ENCODE results near the gene PHGDH. TPM values are rescaled to one million over a fixed set of nuclear protein-coding genes. Genes with fewer than 3 reads are reported as not detected.

Gene PHGDH
- total and polyA plus RNA-seq, 2 of the 13 experiments (the other 11 are each of a cell fraction or from before 2014, with no cell fraction given): 95.8 to 133 TPM

DNA sequence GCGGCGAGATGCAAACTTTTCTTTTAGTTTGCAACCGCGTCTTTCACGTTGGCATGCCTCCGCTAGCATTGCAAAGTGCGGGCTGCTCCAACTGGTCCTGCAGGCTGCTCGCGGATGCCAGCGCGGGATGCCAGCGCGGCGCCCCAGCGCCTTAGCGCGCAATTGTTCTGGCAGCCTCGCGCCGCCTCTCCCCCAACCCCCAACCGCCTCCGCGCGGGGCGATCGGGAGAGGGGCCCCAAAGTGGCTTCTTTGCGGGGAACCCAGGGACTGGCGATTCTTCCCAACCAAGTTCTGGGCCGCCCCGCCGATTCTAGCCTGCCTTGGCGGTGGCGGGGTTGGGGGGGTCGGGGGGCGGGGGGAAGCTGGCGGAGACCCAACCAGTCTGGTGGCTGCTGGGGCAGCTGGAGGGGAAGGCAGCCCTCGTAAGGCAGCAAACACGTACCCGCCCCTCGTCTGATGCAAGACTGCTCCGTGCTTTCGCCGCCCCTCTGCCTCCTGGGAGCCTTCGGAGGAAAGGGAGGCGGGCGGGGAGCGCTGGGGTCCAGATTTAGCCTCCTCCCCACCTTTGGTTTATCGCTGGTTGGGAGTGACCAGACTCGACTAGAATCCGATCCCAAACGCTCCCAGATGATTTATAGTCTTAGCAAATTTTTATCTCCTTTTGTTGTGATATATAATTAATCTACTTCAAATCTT is 756 bp downstream of the PHGDH start (continued):
- no peak for TF ChIP-seq ZNF468 (CRISPR knock-in tag; IDR thresholded peaks at IDR 0.05)
- no peak for TF ChIP-seq NPAS2 (CRISPR knock-in tag; IDR thresholded peaks at IDR 0.05; ENCODE audit: borderline replicate concordance)
- no peak for TF ChIP-seq PHF21A (CRISPR knock-in tag; IDR thresholded peaks at IDR 0.05)
- no peak for TF ChIP-seq GZF1 (CRISPR knock-in tag; IDR thresholded peaks at IDR 0.05)
- TF ChIP-seq, protein P1, sequence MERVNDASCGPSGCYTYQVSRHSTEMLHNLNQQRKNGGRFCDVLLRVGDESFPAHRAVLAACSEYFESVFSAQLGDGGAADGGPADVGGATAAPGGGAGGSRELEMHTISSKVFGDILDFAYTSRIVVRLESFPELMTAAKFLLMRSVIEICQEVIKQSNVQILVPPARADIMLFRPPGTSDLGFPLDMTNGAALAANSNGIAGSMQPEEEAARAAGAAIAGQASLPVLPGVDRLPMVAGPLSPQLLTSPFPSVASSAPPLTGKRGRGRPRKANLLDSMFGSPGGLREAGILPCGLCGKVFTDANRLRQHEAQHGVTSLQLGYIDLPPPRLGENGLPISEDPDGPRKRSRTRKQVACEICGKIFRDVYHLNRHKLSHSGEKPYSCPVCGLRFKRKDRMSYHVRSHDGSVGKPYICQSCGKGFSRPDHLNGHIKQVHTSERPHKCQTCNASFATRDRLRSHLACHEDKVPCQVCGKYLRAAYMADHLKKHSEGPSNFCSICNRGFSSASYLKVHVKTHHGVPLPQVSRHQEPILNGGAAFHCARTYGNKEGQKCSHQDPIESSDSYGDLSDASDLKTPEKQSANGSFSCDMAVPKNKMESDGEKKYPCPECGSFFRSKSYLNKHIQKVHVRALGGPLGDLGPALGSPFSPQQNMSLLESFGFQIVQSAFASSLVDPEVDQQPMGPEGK (CRISPR knock-in tag; IDR thresholded peaks at IDR 0.05): peak; percentile 95
- peak; percentile 77 for TF ChIP-seq MAZ (IDR thresholded peaks at IDR 0.05; ENCODE audit: borderline replicate concordance, low read depth, low read length)
- TF ChIP-seq MAZ (CRISPR knock-in tag; IDR thresholded peaks at IDR 0.05; ENCODE audit: low read depth): peak; percentile 49; the same call in 1 of the 2 replicates
- no peak for TF ChIP-seq MLLT10 (CRISPR knock-in tag; IDR thresholded peaks at IDR 0.05)
- TF ChIP-seq, protein P2, sequence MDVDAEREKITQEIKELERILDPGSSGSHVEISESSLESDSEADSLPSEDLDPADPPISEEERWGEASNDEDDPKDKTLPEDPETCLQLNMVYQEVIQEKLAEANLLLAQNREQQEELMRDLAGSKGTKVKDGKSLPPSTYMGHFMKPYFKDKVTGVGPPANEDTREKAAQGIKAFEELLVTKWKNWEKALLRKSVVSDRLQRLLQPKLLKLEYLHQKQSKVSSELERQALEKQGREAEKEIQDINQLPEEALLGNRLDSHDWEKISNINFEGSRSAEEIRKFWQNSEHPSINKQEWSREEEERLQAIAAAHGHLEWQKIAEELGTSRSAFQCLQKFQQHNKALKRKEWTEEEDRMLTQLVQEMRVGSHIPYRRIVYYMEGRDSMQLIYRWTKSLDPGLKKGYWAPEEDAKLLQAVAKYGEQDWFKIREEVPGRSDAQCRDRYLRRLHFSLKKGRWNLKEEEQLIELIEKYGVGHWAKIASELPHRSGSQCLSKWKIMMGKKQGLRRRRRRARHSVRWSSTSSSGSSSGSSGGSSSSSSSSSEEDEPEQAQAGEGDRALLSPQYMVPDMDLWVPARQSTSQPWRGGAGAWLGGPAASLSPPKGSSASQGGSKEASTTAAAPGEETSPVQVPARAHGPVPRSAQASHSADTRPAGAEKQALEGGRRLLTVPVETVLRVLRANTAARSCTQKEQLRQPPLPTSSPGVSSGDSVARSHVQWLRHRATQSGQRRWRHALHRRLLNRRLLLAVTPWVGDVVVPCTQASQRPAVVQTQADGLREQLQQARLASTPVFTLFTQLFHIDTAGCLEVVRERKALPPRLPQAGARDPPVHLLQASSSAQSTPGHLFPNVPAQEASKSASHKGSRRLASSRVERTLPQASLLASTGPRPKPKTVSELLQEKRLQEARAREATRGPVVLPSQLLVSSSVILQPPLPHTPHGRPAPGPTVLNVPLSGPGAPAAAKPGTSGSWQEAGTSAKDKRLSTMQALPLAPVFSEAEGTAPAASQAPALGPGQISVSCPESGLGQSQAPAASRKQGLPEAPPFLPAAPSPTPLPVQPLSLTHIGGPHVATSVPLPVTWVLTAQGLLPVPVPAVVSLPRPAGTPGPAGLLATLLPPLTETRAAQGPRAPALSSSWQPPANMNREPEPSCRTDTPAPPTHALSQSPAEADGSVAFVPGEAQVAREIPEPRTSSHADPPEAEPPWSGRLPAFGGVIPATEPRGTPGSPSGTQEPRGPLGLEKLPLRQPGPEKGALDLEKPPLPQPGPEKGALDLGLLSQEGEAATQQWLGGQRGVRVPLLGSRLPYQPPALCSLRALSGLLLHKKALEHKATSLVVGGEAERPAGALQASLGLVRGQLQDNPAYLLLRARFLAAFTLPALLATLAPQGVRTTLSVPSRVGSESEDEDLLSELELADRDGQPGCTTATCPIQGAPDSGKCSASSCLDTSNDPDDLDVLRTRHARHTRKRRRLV (CRISPR knock-in tag; IDR thresholded peaks at IDR 0.05): no peak
- TF ChIP-seq YEATS2 (CRISPR knock-in tag; IDR thresholded peaks at IDR 0.05; ENCODE audit: borderline replicate concordance): no peak
- no peak for TF ChIP-seq SP4 (CRISPR knock-in tag; IDR thresholded peaks at IDR 0.05)
- TF ChIP-seq GATAD2A (CRISPR knock-in tag; IDR thresholded peaks at IDR 0.05): peak; percentile 39; the same call in 1 of the 2 replicates
- peak; percentile 17; the same call in 1 of the 2 replicates for TF ChIP-seq ZSCAN9 (CRISPR knock-in tag; IDR thresholded peaks at IDR 0.05; ENCODE audit: borderline replicate concordance)
- TF ChIP-seq NFYC (CRISPR knock-in tag; IDR thresholded peaks at IDR 0.05): no peak
- no peak for TF ChIP-seq IRX3 (CRISPR knock-in tag; IDR thresholded peaks at IDR 0.05; ENCODE audit: borderline replicate concordance, low read depth)
- TF ChIP-seq ZNF607 (CRISPR knock-in tag; IDR thresholded peaks at IDR 0.05; ENCODE audit: borderline replicate concordance): no peak
- TF ChIP-seq, protein P3, sequence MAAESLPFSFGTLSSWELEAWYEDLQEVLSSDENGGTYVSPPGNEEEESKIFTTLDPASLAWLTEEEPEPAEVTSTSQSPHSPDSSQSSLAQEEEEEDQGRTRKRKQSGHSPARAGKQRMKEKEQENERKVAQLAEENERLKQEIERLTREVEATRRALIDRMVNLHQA (CRISPR knock-in tag; IDR thresholded peaks at IDR 0.05): no peak
- TF ChIP-seq PHF20 (CRISPR knock-in tag; IDR thresholded peaks at IDR 0.05): no peak

Measured in HepG2 (cell line).